Keratinocyte (primary cell): ENCODE measurements around the gene ITGB2. TPM values are rescaled to one million over a fixed set of nuclear protein-coding genes. Genes with fewer than 3 reads are reported as not detected.

Experiments used
- DNase-seq: peaks from one replicate; pipeline ENCODE4 v3.0.0-alpha.2; 2011; ENCODE audit warnings: low read depth, missing footprints, low spot score
- FAIRE-seq: peaks from 2 replicates; lab custom pipeline; 2011; peaks lifted over from hg19 to GRCh38; lab: Jason Lieb, UNC
- H2AFZ ChIP-seq: 2 replicates; pipeline ENCODE4 v1.6.0; 2012; ENCODE audit warnings: low read length, control low read depth, inconsistent platforms; ENCODE audit not compliant: control insufficient read depth
- H3K27ac ChIP-seq: 2 replicates; pipeline ENCODE4 v1.5.1; 2011; ENCODE audit warnings: low read length; ENCODE audit not compliant: control insufficient read depth, insufficient read depth
- H3K27me3 ChIP-seq: 3 replicates; pipeline ENCODE4 v1.6.0; 2011; ENCODE audit warnings: low read length; ENCODE audit not compliant: control insufficient read depth, insufficient read depth; ENCODE audit errors: extremely low read depth
- H3K36me3 ChIP-seq, 2 experiments: 2 replicates in 1 of 2; 3 replicates in 1 of 2; pipeline ENCODE4 v1.5.1; 2011; ENCODE audit warnings: low read length in 2 of 2, mild to moderate bottlenecking in 1 of 2; ENCODE audit not compliant: control insufficient read depth in 2 of 2, insufficient read depth in 2 of 2; ENCODE audit errors: extremely low read depth in 1 of 2
- H3K4me1 ChIP-seq: 3 replicates; pipeline ENCODE4 v1.5.1; 2011; ENCODE audit warnings: low read length; ENCODE audit not compliant: control insufficient read depth, insufficient read depth; ENCODE audit errors: extremely low read depth
- H3K4me2 ChIP-seq: 3 replicates; pipeline ENCODE4 v1.6.0; 2011; ENCODE audit warnings: low read depth, low read length; ENCODE audit not compliant: control insufficient read depth, insufficient read depth; ENCODE audit errors: extremely low read depth
- H3K4me3 ChIP-seq, 3 experiments: fragments of 200-600 bp in 1 of 3; sonication (generic) in 1 of 3; 2 replicates in 2 of 3; 3 replicates in 1 of 3; pipeline ENCODE4 v1.5.1; 2011 to 2016; ENCODE audit warnings: low read length in 3 of 3, mild to moderate bottlenecking in 3 of 3, control low read depth in 2 of 3, inconsistent platforms in 1 of 3, low read depth in 1 of 3, mixed read lengths in 1 of 3, mixed run types in 1 of 3, moderate library complexity in 1 of 3; ENCODE audit not compliant: control insufficient read depth in 2 of 3, insufficient read depth in 2 of 3; ENCODE audit errors: extremely low read depth in 1 of 3
- H3K79me2 ChIP-seq: 2 replicates; pipeline ENCODE4 v1.6.0; 2012; ENCODE audit warnings: low read length; ENCODE audit not compliant: control insufficient read depth, insufficient read depth
- H3K9ac ChIP-seq: 3 replicates; pipeline ENCODE4 v1.6.0; 2011; ENCODE audit warnings: low read length; ENCODE audit not compliant: control insufficient read depth, insufficient read depth; ENCODE audit errors: extremely low read depth
- H3K9me1 ChIP-seq: 3 replicates; pipeline ENCODE4 v1.6.0; 2011; ENCODE audit warnings: low read length; ENCODE audit not compliant: control insufficient read depth, insufficient read depth; ENCODE audit errors: extremely low read depth
- H3K9me3 ChIP-seq: 2 replicates; pipeline ENCODE4 v1.5.1; 2012; ENCODE audit warnings: low read depth, low read length; ENCODE audit not compliant: control insufficient read depth
- H4K20me1 ChIP-seq: 3 replicates; pipeline ENCODE4 v1.6.0; 2011; ENCODE audit warnings: low read length; ENCODE audit not compliant: control insufficient read depth, insufficient read depth; ENCODE audit errors: extremely low read depth
- CTCF ChIP-seq, 3 experiments: IDR thresholded peaks in 1 of 3; conservative IDR thresholded peaks in 1 of 3; optimal IDR thresholded peaks in 1 of 3; 2 replicates in 2 of 3; 3 replicates in 1 of 3; pipeline versions ENCODE3 to v1.5.1; 2011; ENCODE audit warnings: low read length in 3 of 3, mild to moderate bottlenecking in 3 of 3, moderate library complexity in 2 of 3, control low read depth in 1 of 3, inconsistent platforms in 1 of 3; ENCODE audit not compliant: insufficient read depth in 2 of 3; ENCODE audit errors: extremely low read depth in 1 of 3
- EZH2 ChIP-seq: IDR thresholded peaks from one replicate; pipeline ENCODE4 v1.6.1; 2012; ENCODE audit warnings: inconsistent platforms, mild to moderate bottlenecking, low read length, moderate library complexity
- dilution Hi-C: fragments of 300-500 bp; cut with MboI; formaldehyde crosslinking; loops from one replicate; pipeline ENCODE4 v1.7.0; 2020; ENCODE audit warnings: low sequenced_read_pairs; ENCODE audit not compliant: extremely low pct_ligation_motif_present
- polyA plus RNA-seq, 5 experiments: library from polyadenylated mRNA; depleted of rRNA in 3 of 5; stranded (reverse) in 3 of 5; stranded (forward) in 1 of 5; unstranded in 1 of 5; fragments of >200 nt; gene quantifications; 1 replicate in 1 of 5; 2 replicates in 3 of 5; 3 replicates in 1 of 5; pipeline versions ENCODE4 v1.2.1 to v1.2.3, GENCODE V29; 2011 to 2012; ENCODE audit warnings: missing spikeins in 2 of 5, low read depth in 1 of 5, low replicate concordance in 1 of 5

Gene ITGB2
- polyA plus RNA-seq, 1 donor (not counting 4 experiments of a cell fraction or from before 2014, with no cell fraction given), result 0.55 TPM

DNA sequence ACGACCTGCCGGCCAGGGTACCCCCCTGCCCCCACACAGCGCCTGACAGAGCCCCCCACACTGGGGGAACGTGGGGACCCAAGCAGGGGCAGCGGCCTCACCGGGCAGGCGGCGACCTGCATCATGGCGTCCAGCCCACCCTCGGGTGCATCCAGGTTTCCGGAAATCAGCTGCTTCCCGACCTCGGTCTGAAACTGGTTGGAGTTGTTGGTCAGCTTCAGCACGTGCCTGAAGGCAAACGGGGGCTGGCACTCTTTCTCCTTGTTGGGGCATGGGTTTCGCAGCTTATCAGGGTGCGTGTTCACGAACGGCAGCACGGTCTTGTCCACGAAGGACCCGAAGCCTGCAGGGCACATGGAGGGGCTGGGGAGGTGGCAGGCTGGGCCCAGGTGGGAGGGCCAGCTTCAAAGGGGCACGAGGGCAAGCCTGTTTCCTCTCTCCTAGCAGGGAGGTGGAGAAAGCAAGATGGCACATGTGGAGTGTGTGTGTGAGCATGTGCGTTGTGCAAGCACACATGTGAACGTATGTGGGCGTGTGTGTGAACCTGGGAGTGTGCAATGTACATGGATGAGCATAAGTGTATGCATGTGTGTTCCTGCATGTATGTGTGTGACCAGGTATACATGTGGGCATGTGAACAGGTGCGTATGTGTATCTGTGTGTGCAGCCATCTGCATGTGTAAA, 19.2 kb downstream of the ITGB2 start:
- no peak overlapping the region for H3K9ac ChIP-seq
- peaks cover 46% of the 10 kb centered on the region for H3K27me3 ChIP-seq
- FAIRE-seq, result no peak
- H3K9me1 ChIP-seq, result no peaks in the 10 kb centered on the region
- no peak overlapping the region for H3K4me2 ChIP-seq
- H3K4me3 ChIP-seq, result no peak overlapping the region
- no peak overlapping the region for H3K27ac ChIP-seq
- H3K36me3 ChIP-seq, result no peaks in the 10 kb centered on the region
- no peaks in the 10 kb centered on the region for H3K79me2 ChIP-seq
- no peaks in the 10 kb centered on the region for H3K4me1 ChIP-seq
- dilution Hi-C loops, result no loop called here
- no peaks in the 10 kb centered on the region for H3K9me3 ChIP-seq
- TF ChIP-seq CTCF (optimal IDR thresholded peaks at IDR 0.05 in 1 of 3, IDR thresholded peaks at IDR 0.05 in 1 of 3, conservative IDR thresholded peaks at IDR 0.05 in 1 of 3; ENCODE audit: extremely low read depth in 1 of 3, insufficient read depth in 2 of 3, low read length in 3 of 3) (no peak), EZH2 (no peak)
- H2AFZ ChIP-seq, result no peak overlapping the region
- no peak for DNase-seq
- H4K20me1 ChIP-seq, result no peaks in the 10 kb centered on the region

DNA sequence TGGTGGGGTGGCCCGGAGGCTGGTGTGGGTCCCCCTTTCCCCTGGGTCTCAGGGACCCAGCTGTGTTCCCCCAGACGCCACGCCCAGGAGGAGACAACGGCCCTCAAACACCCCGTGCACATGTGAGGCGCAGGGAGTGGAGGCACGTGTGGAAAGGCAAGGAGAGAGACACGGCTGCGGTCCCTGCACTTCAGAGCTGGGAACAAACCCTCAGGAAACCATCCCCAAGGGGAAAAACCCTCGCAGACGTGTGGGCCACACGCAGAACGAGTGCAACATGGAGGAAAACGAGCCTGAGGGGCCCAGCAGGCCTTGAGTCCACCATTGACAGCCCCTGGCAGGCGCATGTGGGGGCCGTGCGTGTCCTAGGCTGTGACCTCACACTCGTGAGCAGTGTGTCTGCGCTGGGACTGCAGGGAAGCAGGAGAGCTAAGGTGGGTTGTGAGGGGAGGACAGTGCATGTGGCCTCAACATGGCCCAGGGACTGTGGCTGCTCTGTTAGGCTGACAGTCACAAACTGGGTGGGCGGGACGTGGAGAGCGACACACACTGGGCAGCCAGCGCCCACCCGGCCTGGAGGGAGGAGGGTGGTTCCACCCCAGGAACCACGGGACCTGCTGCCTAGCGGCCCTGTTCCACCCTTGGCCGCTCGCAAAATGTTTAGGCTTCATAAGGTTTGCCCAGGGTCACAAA, 20.0 kb downstream of the ITGB2 start:
- no peaks in the 10 kb centered on the region for H3K79me2 ChIP-seq
- H3K4me2 ChIP-seq, result no peak overlapping the region
- TF ChIP-seq EZH2 (no peak), CTCF (optimal IDR thresholded peaks at IDR 0.05 in 1 of 3, IDR thresholded peaks at IDR 0.05 in 1 of 3, conservative IDR thresholded peaks at IDR 0.05 in 1 of 3; ENCODE audit: extremely low read depth in 1 of 3, insufficient read depth in 2 of 3, low read length in 3 of 3) (no peak)
- no peak overlapping the region for H3K27ac ChIP-seq
- H3K9me1 ChIP-seq, result no peaks in the 10 kb centered on the region
- no peak overlapping the region for H3K4me3 ChIP-seq
- no peak overlapping the region for H3K9ac ChIP-seq
- no peaks in the 10 kb centered on the region for H3K4me1 ChIP-seq
- DNase-seq, result no peak
- peaks cover 41% of the 10 kb centered on the region for H3K27me3 ChIP-seq
- no peak overlapping the region for H2AFZ ChIP-seq
- H3K36me3 ChIP-seq, result no peaks in the 10 kb centered on the region
- no peak for FAIRE-seq
- no peaks in the 10 kb centered on the region for H3K9me3 ChIP-seq
- no peaks in the 10 kb centered on the region for H4K20me1 ChIP-seq
- dilution Hi-C loops, result no loop called here
